HepG2 (cell line): ENCODE measurements around the gene RAB43. TPM values are rescaled to one million over a fixed set of nuclear protein-coding genes. Genes with fewer than 3 reads are reported as not detected.

Experiments
- ATAC-seq: fragments of 200-7000 bp; cut with Tn5 transposase; 3 replicates; pipeline ENCODE4 v1.9.1; 2020; ENCODE audit warnings: mild to moderate bottlenecking, moderate library complexity
- BruUV-seq: library from RNA; stranded (reverse); fragments of 400-500 nt; replicated peaks from 2 replicates; lab custom pipeline; 2021; lab: Mats Ljungman, UMichigan
- CTCF ChIA-PET: fragments of 300-600 bp; formaldehyde crosslinking; extraction: SDS; loops from one replicate; lab custom pipeline; 2021; ENCODE audit warnings: low total read pairs, inconsistent platforms, low intra/inter-chr PET ratio; lab: Yijun Ruan, JAX
- POLR2A ChIA-PET: fragments of 350-600 bp; sonication (Branson Sonifier 250); formaldehyde crosslinking; loops from one replicate; lab custom pipeline; 2020; ENCODE audit warnings: antibody characterized with exemption, inconsistent platforms; lab: Yijun Ruan, JAX
- DNase-seq: peaks from one replicate; pipeline ENCODE4 v3.0.0-alpha.2; 2015; ENCODE audit warnings: low spot score
- FAIRE-seq: peaks from 3 replicates; lab custom pipeline; 2011; peaks lifted over from hg19 to GRCh38; lab: Jason Lieb, UNC
- H2AFZ ChIP-seq: one replicate; pipeline ENCODE4 v1.6.1; 2011; ENCODE audit warnings: low read length, inconsistent platforms
- H3K27ac ChIP-seq: fragments of 300-600 bp; 3 replicates; pipeline ENCODE4 v1.8.0; 2011; ENCODE audit warnings: mixed run types, mild to moderate bottlenecking, mixed read lengths, low read length, inconsistent platforms; ENCODE audit not compliant: insufficient read depth; ENCODE audit errors: extremely low read length
- H3K27me3 ChIP-seq, 2 experiments: fragments of 200-600 bp in 1 of 2; 2 replicates in 1 of 2; 3 replicates in 1 of 2; pipeline versions ENCODE4 v1.6.0 to v1.8.0; 2011; ENCODE audit warnings: low read length in 2 of 2, mild to moderate bottlenecking in 2 of 2, moderate library complexity in 2 of 2, inconsistent platforms in 1 of 2; ENCODE audit not compliant: insufficient read depth in 2 of 2, control insufficient read depth in 1 of 2
- H3K36me3 ChIP-seq, 2 experiments: fragments of 200-600 bp in 1 of 2; replicated peaks in 1 of 2; 2 replicates in 1 of 2; 3 replicates in 1 of 2; pipeline versions ENCODE4 v1.5.1 to v1.8.0; 2011; ENCODE audit warnings: low read length in 2 of 2, inconsistent platforms in 1 of 2; ENCODE audit not compliant: insufficient read depth in 2 of 2, control insufficient read depth in 1 of 2
- H3K4me1 ChIP-seq: 2 replicates; pipeline ENCODE4 v1.5.1; 2012; ENCODE audit warnings: low read length, inconsistent platforms; ENCODE audit not compliant: insufficient read depth
- H3K4me2 ChIP-seq: 2 replicates; pipeline ENCODE4 v1.6.0; 2011; ENCODE audit warnings: low read depth, low read length, inconsistent platforms
- H3K4me3 ChIP-seq, 3 experiments: fragments of 200-600 bp in 1 of 3; sonication (generic), shearing (Covaris generic) in 1 of 3; replicated peaks in 1 of 3; 2 replicates each; pipeline ENCODE4 v1.5.1; 2011 to 2016; ENCODE audit warnings: low read length in 3 of 3, inconsistent platforms in 2 of 3, low read depth in 2 of 3, mild to moderate bottlenecking in 2 of 3, control low read depth in 1 of 3, mixed read lengths in 1 of 3; ENCODE audit not compliant: insufficient read depth in 1 of 3
- H3K79me2 ChIP-seq: one replicate; pipeline ENCODE4 v1.6.1; 2011; ENCODE audit warnings: low read length, inconsistent platforms; ENCODE audit not compliant: insufficient read depth
- H3K9ac ChIP-seq: 2 replicates; pipeline ENCODE4 v1.6.0; 2011; ENCODE audit warnings: mild to moderate bottlenecking, low read depth, low read length, inconsistent platforms; ENCODE audit not compliant: insufficient read depth
- H3K9me3 ChIP-seq: 2 replicates; pipeline ENCODE4 v1.5.1; 2012; ENCODE audit warnings: mild to moderate bottlenecking, low read length
- H4K20me1 ChIP-seq: 2 replicates; pipeline ENCODE4 v1.6.0; 2011; ENCODE audit warnings: inconsistent platforms, mild to moderate bottlenecking, low read length, moderate library complexity; ENCODE audit not compliant: insufficient read depth
- ARNTL ChIP-seq: sonication (generic); formaldehyde crosslinking; IDR thresholded peaks from 2 replicates; pipeline ENCODE4 v1.4.0; 2020; ENCODE audit warnings: mild to moderate bottlenecking, missing genetic modification reagents
- ERF ChIP-seq: IDR thresholded peaks from 2 replicates; pipeline ENCODE4 v1.6.1; 2018; ENCODE audit warnings: missing biosample characterization, missing genetic modification reagents
- FOXK1 ChIP-seq: sonication (generic); formaldehyde crosslinking; IDR thresholded peaks from 2 replicates; pipeline ENCODE4 v1.4.0; 2020; ENCODE audit warnings: low read depth, missing genetic modification reagents, borderline replicate concordance
- MNT ChIP-seq: fragments of 450-650 bp; IDR thresholded peaks from 2 replicates; pipeline ENCODE4 v1.6.1; 2016
- NCOA2 ChIP-seq: sonication (generic); formaldehyde crosslinking; IDR thresholded peaks from 2 replicates; pipeline ENCODE4 v1.8.0; 2022; ENCODE audit warnings: inconsistent platforms
- PBX2 ChIP-seq: IDR thresholded peaks from 2 replicates; pipeline ENCODE4 v1.6.1; 2016; ENCODE audit warnings: control low read depth
- PTBP1 ChIP-seq: fragments of 200-400 bp; formaldehyde crosslinking; IDR thresholded peaks from 2 replicates; pipeline ENCODE4 v1.6.1; 2018; ENCODE audit warnings: low read length, low read depth; ENCODE audit not compliant: poor library complexity, severe bottlenecking
- SIN3A ChIP-seq: IDR thresholded peaks from 2 replicates; pipeline ENCODE4 v1.6.1; 2011; ENCODE audit warnings: low read depth, mild to moderate bottlenecking, control low read depth, low read length, borderline replicate concordance
- ZNF512B ChIP-seq: sonication (generic); formaldehyde crosslinking; IDR thresholded peaks from 2 replicates; pipeline ENCODE4 v1.5.1; 2020; ENCODE audit warnings: missing genetic modification reagents, mild to moderate bottlenecking, borderline replicate concordance
- ZNF576 ChIP-seq: sonication (generic); formaldehyde crosslinking; IDR thresholded peaks from 2 replicates; pipeline ENCODE4 v1.4.0; 2020; ENCODE audit warnings: mild to moderate bottlenecking, missing genetic modification reagents
- WGBS: methylation state at CpG from one replicate; pipeline ENCODE4 v1.1.6; 2017; ENCODE audit warnings: low lambda C conversion rate; 5-methylcytosine and 5-hydroxymethylcytosine counted together
- in situ Hi-C: cut with HindIII; loops from 2 replicates; pipeline ENCODE4 v1.10.0; 2017; ENCODE audit warnings: low pct_unique_long_range_greater_than_20kb; ENCODE audit not compliant: extremely low pct_ligation_motif_present
- intact Hi-C: fragments of 100-400 bp; cut with micrococcal nuclease; formaldehyde crosslinking; loops from one replicate; pipeline ENCODE4 v1.10.0; 2022; ENCODE audit not compliant: unreplicated experiment
- polyA plus RNA-seq, 8 experiments: library from polyadenylated mRNA; depleted of rRNA in 3 of 8; stranded (reverse) in 7 of 8; unstranded in 1 of 8; fragments of >200 nt; fragmentation: Illumina TruSeq in 4 of 8; extraction: Trizol in 4 of 8; gene quantifications; 2 replicates each; pipeline versions ENCODE4 v1.2.1 to v1.2.3, GENCODE V29; 2011 to 2016; ENCODE audit warnings: low read depth in 4 of 8, missing spikeins in 1 of 8, mixed read lengths in 1 of 8; ENCODE audit not compliant: insufficient read depth in 1 of 8
- total RNA-seq, 5 experiments: library from RNA; depleted of rRNA; stranded (reverse); fragments of >200 nt; fragmentation: Illumina TruSeq; extraction: Trizol; gene quantifications; 2 replicates each; pipeline ENCODE4 v1.2.3, GENCODE V29; 2016; ENCODE audit warnings: low read depth in 1 of 5
- TF ChIP-seq, protein P1 (sequence below): sonication (generic); formaldehyde crosslinking; IDR thresholded peaks from 2 replicates; pipeline ENCODE4 v1.5.0; 2020; ENCODE audit warnings: mild to moderate bottlenecking, missing genetic modification reagents, borderline replicate concordance

Gene RAB43
- total and polyA plus RNA-seq, 2 of the 13 experiments (the other 11 are each of a cell fraction or from before 2014, with no cell fraction given), result 11.8 to 18.4 TPM

DNA sequence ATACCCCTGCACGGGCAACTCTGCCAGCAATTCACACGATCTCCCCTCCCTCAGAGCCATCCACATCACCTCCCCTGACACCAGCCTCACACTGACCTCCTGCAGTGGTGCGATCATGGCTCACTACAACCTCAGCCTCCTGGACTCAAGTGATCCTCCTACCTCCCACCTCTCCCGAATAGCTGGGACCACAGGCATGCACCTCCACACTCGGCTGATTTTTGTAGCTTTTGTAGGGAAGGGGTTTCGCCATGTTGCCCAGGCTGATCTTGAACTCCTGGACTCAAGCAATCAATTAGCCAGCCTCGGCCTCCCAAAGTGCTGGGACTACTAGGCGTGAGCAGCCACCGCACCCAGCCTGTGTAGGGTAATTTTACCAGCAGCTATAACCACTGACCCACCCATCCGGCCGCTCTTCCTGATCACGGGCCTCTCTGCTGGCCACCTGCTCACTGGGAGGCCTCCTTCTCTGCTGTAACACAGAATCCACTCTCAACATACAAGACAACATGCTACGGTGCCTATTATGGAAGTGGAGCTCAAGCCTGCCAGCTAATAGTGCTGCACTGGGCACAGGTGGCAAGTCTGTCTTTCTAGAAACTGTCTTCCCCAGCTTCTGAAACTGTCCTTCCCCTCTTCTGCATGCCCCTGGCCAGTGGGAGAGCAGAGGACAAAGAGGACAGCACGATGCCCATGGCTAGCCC lies 56.4 kb downstream of the RAB43 start (continued):
- TF ChIP-seq ZNF512B (no peak), ARNTL (CRISPR knock-in tag) (no peak)

DNA sequence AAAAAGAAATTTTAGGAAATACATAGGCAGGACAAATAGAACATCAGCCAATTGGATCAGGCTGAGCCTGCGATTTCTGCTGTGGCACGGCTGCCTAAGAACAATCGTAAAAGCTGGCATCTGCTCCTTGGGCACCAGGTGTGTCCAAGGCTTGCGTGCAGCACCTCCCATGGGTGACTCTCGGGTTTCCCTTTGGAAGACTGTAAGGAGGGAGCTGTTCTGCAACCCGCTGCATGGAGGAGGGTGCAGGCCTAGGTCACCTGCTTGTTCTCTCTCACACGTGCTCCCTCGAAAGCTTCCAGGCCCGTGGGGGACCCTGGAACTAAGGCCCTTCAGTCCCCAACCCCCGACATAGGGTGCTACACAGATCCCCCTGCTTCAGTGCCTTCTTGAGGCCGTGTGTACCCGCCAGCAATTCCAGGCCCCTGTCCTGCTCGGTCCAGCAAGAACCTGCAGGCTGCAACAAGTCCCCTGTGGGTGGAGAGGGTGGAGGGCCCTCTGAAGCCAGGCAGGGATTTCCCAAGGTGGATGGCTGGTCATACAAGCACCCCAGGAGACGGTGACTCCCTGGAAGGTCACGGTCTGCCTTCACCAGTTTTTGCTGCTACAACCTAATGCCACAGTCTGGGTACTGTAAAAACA lies 57.6 kb downstream of the RAB43 start:
- no peaks in the 10 kb centered on the region for H3K9me3 ChIP-seq
- no peak for TF ChIP-seq PTBP1
- TF ChIP-seq, protein P1, sequence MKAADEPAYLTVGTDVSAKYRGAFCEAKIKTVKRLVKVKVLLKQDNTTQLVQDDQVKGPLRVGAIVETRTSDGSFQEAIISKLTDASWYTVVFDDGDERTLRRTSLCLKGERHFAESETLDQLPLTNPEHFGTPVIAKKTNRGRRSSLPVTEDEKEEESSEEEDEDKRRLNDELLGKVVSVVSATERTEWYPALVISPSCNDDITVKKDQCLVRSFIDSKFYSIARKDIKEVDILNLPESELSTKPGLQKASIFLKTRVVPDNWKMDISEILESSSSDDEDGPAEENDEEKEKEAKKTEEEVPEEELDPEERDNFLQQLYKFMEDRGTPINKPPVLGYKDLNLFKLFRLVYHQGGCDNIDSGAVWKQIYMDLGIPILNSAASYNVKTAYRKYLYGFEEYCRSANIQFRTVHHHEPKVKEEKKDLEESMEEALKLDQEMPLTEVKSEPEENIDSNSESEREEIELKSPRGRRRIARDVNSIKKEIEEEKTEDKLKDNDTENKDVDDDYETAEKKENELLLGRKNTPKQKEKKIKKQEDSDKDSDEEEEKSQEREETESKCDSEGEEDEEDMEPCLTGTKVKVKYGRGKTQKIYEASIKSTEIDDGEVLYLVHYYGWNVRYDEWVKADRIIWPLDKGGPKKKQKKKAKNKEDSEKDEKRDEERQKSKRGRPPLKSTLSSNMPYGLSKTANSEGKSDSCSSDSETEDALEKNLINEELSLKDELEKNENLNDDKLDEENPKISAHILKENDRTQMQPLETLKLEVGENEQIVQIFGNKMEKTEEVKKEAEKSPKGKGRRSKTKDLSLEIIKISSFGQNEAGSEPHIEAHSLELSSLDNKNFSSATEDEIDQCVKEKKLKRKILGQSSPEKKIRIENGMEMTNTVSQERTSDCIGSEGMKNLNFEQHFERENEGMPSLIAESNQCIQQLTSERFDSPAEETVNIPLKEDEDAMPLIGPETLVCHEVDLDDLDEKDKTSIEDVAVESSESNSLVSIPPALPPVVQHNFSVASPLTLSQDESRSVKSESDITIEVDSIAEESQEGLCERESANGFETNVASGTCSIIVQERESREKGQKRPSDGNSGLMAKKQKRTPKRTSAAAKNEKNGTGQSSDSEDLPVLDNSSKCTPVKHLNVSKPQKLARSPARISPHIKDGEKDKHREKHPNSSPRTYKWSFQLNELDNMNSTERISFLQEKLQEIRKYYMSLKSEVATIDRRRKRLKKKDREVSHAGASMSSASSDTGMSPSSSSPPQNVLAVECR (CRISPR knock-in tag), result no peak
- no peak for TF ChIP-seq ERF (CRISPR knock-in tag)
- no peak for TF ChIP-seq ZNF576 (CRISPR knock-in tag)
- no peak for TF ChIP-seq NCOA2
- TF ChIP-seq PBX2 (CRISPR knock-in tag), result no peak
- TF ChIP-seq SIN3A, result no peak
- TF ChIP-seq MNT, result 0 out of 2 replicates have a peak, but pooled peaks have one; percentile 7
- no peak for TF ChIP-seq FOXK1 (CRISPR knock-in tag)
- TF ChIP-seq, all 625 proteins: peak for 1
- Histone ChIP-seq H3K4me2 (no peak overlapping the region), H3K79me2 (no peaks in the 10 kb centered on the region), H3K9ac (no peak overlapping the region), H2AFZ (no peak overlapping the region), H3K27ac (no peak overlapping the region), H3K27me3 (peaks cover 1 to 40% of the 10 kb centered on the region in 2 experiments; a peak in 3 of 5 replicates), H4K20me1 (no peaks in the 10 kb centered on the region), H3K4me3 (no peak overlapping the region), H3K4me1 (0 out of 2 replicates have a peak, but pooled peaks cover 7% of the 10 kb centered on the region), H3K36me3 (no peaks in the 10 kb centered on the region)
- FAIRE-seq (no peak), DNase-seq (no peak), ATAC-seq (no peak)
- ChIA-PET POLR2A (no interaction called here), CTCF (no interaction called here)
- in situ Hi-C loops (no loop called here), intact Hi-C loops (no loop called here)
- WGBS, result 59% methylated on average over 4 of the region's 15 CpGs
- no TSS peak for BruUV-seq
